ENCODE data around the gene TUBGCP3. TPM values are rescaled to one million over a fixed set of nuclear protein-coding genes. Genes with fewer than 3 reads are reported as not detected.
"Not testable (repeated sequence)": the region's sequence is repeated elsewhere in the genome, so short reads cannot be mapped to it uniquely, and the experiment has no call there.

TUBGCP3 gene
- total RNA-seq, 4 donors from 2014 or later: 21.9 to 56.3 (median 29.3) TPM

DNA sequence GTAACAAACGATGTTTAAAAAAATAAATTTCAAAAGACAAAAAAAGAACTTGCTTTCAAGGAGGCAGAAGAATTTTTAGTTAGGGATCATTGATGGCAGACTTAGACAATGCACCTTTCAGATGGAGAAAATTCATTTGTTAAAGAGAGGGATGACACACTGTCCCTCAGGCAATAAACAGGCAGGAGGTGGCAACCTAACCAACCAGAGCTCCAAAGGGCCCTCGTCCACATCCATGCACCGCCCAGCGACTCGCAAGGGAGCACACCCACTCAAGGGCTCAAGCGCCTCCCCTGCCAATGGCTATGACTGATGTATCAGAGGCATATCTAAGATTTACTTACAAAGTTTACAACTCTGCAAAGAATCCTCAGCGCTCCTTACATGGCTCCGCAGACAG is 81.9 kb downstream of the TUBGCP3 start:
- TF ChIP-seq POLR2A (IDR thresholded peaks at IDR 0.05): no peak
- no peak for TF ChIP-seq EP300 (IDR thresholded peaks at IDR 0.05)
- TF ChIP-seq, protein P1, sequence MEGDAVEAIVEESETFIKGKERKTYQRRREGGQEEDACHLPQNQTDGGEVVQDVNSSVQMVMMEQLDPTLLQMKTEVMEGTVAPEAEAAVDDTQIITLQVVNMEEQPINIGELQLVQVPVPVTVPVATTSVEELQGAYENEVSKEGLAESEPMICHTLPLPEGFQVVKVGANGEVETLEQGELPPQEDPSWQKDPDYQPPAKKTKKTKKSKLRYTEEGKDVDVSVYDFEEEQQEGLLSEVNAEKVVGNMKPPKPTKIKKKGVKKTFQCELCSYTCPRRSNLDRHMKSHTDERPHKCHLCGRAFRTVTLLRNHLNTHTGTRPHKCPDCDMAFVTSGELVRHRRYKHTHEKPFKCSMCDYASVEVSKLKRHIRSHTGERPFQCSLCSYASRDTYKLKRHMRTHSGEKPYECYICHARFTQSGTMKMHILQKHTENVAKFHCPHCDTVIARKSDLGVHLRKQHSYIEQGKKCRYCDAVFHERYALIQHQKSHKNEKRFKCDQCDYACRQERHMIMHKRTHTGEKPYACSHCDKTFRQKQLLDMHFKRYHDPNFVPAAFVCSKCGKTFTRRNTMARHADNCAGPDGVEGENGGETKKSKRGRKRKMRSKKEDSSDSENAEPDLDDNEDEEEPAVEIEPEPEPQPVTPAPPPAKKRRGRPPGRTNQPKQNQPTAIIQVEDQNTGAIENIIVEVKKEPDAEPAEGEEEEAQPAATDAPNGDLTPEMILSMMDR (IDR thresholded peaks at IDR 0.05): no peak
- Histone ChIP-seq H3K36me3 (peaks cover 0 to 88% (median 16%) of the 10 kb centered on the region in 3 donors), H3K27me3 (no peaks in the 10 kb centered on the region), H3K4me1 (no peaks in the 10 kb centered on the region), H3K4me3 (no peak overlapping the region), H3K9me3 (no peaks in the 10 kb centered on the region), H3K27ac (no peak overlapping the region)
- DNase-seq (ENCODE audit: low spot score in 2 of 2): no peak
- 83 to 87% methylated on average over 8 of the region's 8 CpGs for WGBS, 2 donors

DNA sequence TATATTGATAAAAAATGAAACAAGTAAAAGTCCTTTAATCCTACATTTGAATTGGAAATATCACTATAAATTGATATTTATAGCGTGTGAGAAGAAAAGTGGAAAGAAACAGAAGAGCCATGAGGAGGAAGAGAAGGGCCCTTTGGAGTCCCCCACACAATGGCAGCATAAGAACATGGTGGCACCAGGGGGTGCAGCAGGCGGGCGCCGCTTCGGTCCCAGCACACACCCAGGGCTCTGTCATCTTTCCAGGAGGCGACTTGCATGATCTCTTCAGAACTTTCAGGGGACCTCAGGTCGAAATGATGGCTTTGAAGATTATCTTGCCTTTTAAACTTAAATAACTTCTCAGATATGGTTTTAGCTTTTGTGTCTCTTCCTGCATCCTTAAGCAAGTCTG is 91.8 kb downstream of the TUBGCP3 start:
- Histone ChIP-seq H3K4me3 (no peak overlapping the region), H3K27me3 (no peaks in the 10 kb centered on the region), H3K4me1 (no peaks in the 10 kb centered on the region), H3K9me3 (no peaks in the 10 kb centered on the region), H3K36me3 (peaks cover 0 to 73% (median 1%) of the 10 kb centered on the region in 3 donors), H3K27ac (no peak overlapping the region)
- DNase-seq (ENCODE audit: low spot score in 2 of 2): no peak
- no peak for TF ChIP-seq EP300 (IDR thresholded peaks at IDR 0.05)
- no peak for TF ChIP-seq POLR2A (IDR thresholded peaks at IDR 0.05)
- WGBS, 2 donors: 96 to 97% methylated on average over 7 of the region's 7 CpGs

DNA sequence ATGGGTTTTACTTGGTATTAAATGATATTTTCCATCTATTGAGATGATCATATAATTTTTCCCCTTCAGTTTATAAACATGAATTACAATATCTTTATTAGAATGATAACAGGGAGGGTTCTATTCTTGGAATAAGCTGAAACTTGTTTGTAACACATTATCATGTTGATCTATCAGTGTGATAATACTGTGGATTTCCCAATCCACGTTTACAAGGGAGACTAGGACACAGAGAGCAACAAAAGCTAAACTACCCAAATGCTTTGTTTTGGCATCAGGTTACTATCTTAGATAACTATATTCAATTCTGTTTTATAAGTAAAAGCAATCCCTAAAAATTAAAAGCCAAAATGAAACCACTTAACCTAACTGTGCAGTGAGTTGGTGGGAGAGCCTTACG is 92.5 kb downstream of the TUBGCP3 start:
- Histone ChIP-seq H3K27ac (no peak overlapping the region), H3K4me3 (no peak overlapping the region), H3K4me1 (no peaks in the 10 kb centered on the region), H3K27me3 (no peaks in the 10 kb centered on the region), H3K9me3 (no peaks in the 10 kb centered on the region), H3K36me3 (peaks cover 0 to 68% (median 0%) of the 10 kb centered on the region in 3 donors)
- 88 to 90% methylated on average over 2 of the region's 2 CpGs for WGBS, 2 donors
- DNase-seq (ENCODE audit: low spot score in 2 of 2): no peak
- TF ChIP-seq EP300 (IDR thresholded peaks at IDR 0.05) (no peak), POLR2A (IDR thresholded peaks at IDR 0.05) (no peak)
- TF ChIP-seq, protein P1 (IDR thresholded peaks at IDR 0.05): no peak

DNA sequence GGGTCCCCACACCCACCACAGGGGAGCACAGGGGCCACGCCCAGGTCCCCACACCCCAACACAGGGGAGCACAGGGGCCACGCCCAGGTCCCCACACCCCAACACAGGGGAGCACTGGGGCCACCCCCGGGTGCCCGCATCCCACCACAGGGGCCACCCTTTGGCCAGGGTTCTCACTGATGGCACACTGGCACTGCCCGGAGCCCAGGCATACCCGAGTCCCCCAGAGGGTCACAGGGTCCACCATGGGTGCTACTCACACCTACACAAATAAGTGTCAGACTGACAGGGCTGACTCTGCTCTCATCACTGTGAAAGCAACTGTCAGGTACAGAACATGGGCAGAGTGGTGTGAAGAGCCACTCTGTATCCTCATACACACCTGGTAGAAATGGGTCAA is 98.8 kb downstream of the TUBGCP3 start:
- 94 to 97% methylated on average over 2 to 6 of the region's 6 CpGs for WGBS, 2 donors
- TF ChIP-seq EP300 (IDR thresholded peaks at IDR 0.05) (no peak), POLR2A (IDR thresholded peaks at IDR 0.05) (no peak)
- TF ChIP-seq, protein P1 (IDR thresholded peaks at IDR 0.05): no peak
- H3K36me3 ChIP-seq: peaks cover 0 to 68% (median 0%) of the 10 kb centered on the region in 3 donors

DNA sequence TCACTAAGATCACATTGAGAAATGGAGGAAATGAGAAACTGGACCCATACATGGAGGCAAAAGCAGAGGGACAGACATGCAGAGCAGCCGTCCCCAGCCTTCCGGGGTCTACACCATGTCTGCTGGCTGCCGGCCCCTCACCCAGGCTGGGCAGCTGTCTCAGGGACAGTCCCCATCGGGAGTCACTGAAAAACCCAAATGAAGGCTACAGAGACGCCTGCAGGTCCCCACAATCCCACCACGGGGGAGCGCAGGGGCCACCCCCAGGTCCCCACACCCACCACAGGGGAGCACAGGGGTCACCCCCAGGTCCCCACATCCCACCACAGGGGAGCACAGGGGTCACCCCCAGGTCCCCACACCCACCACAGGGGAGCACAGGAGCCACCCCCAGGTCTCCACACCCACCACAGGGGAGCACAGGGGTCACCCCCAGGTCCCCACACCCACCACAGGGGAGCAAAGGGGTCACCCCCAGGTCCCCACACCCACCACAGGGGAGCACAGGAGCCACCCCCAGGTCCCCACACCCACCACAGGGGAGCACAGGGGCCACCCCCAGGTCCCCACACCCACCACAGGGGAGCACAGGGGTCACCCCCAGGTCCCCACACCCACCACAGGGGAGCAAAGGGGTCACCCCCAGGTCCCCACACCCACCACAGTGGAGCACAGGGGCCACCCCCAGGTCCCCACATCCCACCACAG is 99.5 kb downstream of the TUBGCP3 start:
- not testable (repeated sequence) for H3K27ac ChIP-seq; H3K9me3 ChIP-seq; H3K27me3 ChIP-seq; DNase-seq (ENCODE audit: low spot score in 2 of 2); H3K4me3 ChIP-seq; H3K4me1 ChIP-seq
- H3K36me3 ChIP-seq: peaks cover 0 to 68% (median 0%) of the 10 kb centered on the region in 3 donors
- 96% methylated on average over 7 of the region's 7 CpGs for WGBS, 2 donors

More for the DNA sequence above, 98.8 kb downstream of the TUBGCP3 start:
- peaks cover 0 to under 1% (median 0%) of the 10 kb centered on the region in 4 donors for H3K9me3 ChIP-seq
- no peak overlapping the region for H3K27ac ChIP-seq
- no peak for DNase-seq (ENCODE audit: low spot score in 2 of 2)
- no peaks in the 10 kb centered on the region for H3K27me3 ChIP-seq
- H3K4me1 ChIP-seq: no peaks in the 10 kb centered on the region
- no peak overlapping the region for H3K4me3 ChIP-seq

DNA sequence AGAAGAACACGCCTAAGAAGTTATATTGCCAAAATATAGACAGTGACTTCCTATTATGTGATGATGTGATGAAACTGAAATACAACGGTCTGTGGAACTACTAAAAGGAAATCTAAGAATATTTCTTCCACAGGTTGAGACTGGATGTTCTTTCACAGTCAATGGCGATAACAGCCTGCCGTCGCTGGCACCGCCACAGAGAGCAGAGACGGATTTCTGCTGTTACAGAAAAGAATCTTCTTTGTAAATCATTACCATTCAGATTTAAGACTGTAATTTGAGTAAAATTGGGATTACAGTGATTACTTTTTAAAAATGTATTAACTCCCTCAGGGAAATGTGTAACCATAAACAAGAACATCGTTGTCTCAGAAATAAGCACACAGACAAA is 100.8 kb downstream of the TUBGCP3 start:
- Histone ChIP-seq H3K27me3 (no peaks in the 10 kb centered on the region), H3K27ac (no peak overlapping the region), H3K36me3 (peaks cover 0 to 69% (median 0%) of the 10 kb centered on the region in 3 donors), H3K4me1 (no peaks in the 10 kb centered on the region), H3K9me3 (peaks cover 0 to 18% (median 0%) of the 10 kb centered on the region in 4 donors), H3K4me3 (no peak overlapping the region)
- 82 to 83% methylated on average over 8 of the region's 8 CpGs for WGBS, 2 donors
- TF ChIP-seq EP300 (IDR thresholded peaks at IDR 0.05) (no peak), POLR2A (IDR thresholded peaks at IDR 0.05) (no peak)
- TF ChIP-seq, protein P1 (IDR thresholded peaks at IDR 0.05): no peak
- no peak for DNase-seq (ENCODE audit: low spot score in 2 of 2)

All from tibial nerve (tissue), 4 donors.